SW480 (cell line): ENCODE measurements around the gene P2RX6.
"Not testable (repeated sequence)": the region's sequence is repeated elsewhere in the genome, so short reads cannot be mapped to it uniquely, and the experiment has no call there.

Experiments
- DNase-seq: peaks from one replicate; pipeline ENCODE4 v3.0.0-alpha.2; 2016; ENCODE audit warnings: low spot score

P2RX6 gene

GRCh38 chr22:21031545-21032036 is 16.6 kb downstream of the P2RX6 start:
- no peak for DNase-seq

GRCh38 chr22:21032037-21032867 is 17.3 kb downstream of the P2RX6 start, which contains the start of gene SLC7A4:
TSS of gene SLC7A4 (minus strand) at chr22:21032561. CDS start at chr22:21031812, 749 bp downstream.
- peak; percentile 55 for DNase-seq

- no peak for DNase-seq
Measured at GRCh38 chr22:21032868-21033688, 18.1 kb downstream of the P2RX6 start.

- no peak for DNase-seq
Measured at GRCh38 chr22:21033895-21034294, 18.9 kb downstream of the P2RX6 start.

- no peak for DNase-seq
Measured at GRCh38 chr22:21034989-21035388, 20.0 kb downstream of the P2RX6 start.

- no peak for DNase-seq
Measured at GRCh38 chr22:21038405-21038804, 23.4 kb downstream of the P2RX6 start.

GRCh38 chr22:21039158-21039557 is 24.2 kb downstream of the P2RX6 start:
- not testable (repeated sequence) for DNase-seq

GRCh38 chr22:21041937-21042336 is 27.0 kb downstream of the P2RX6 start:
- no peak for DNase-seq

GRCh38 chr22:21042978-21043859 is 28.3 kb downstream of the P2RX6 start:
- DNase-seq: peak; percentile 74

GRCh38 chr22:21043860-21044535 is 29.0 kb downstream of the P2RX6 start:
- no peak for DNase-seq

GRCh38 chr22:21044931-21045584 is 30.1 kb downstream of the P2RX6 start:
- no peak for DNase-seq

- DNase-seq: peak; percentile 88
Measured at GRCh38 chr22:21045585-21046294, 30.8 kb downstream of the P2RX6 start, which contains the start of gene LRRC74B. TSS of gene LRRC74B (plus strand) at chr22:21045946. CDS start at chr22:21045987, 41 bp downstream.

GRCh38 chr22:21047035-21047661 is 32.2 kb downstream of the P2RX6 start:
- DNase-seq: no peak

GRCh38 chr22:21047730-21048129 is 32.8 kb downstream of the P2RX6 start:
- DNase-seq: no peak

- not testable (repeated sequence) for DNase-seq
Measured at GRCh38 chr22:21048448-21048847, 33.5 kb downstream of the P2RX6 start.

GRCh38 chr22:21048965-21049364 is 34.0 kb downstream of the P2RX6 start:
- DNase-seq: not testable (repeated sequence)

- no peak for DNase-seq
Measured at GRCh38 chr22:21051145-21051830, 36.3 kb downstream of the P2RX6 start.

GRCh38 chr22:21051831-21052400 is 37.0 kb downstream of the P2RX6 start:
- no peak for DNase-seq
